IPS-NIHi11 (cell line): ENCODE data around the gene CERS3.

Experiments
- DNase-seq: peaks from one replicate; pipeline ENCODE4 v3.0.0; 2012; ENCODE audit warnings: mixed read lengths, low spot score

Gene CERS3

GRCh38 chr15:100528833-100529428 is at the start of gene CERS3:
CERS3 (minus strand) TSS chr15:100528950; CDS start chr15:100501849, 27,101 bp downstream.
- no peak for DNase-seq

DNA sequence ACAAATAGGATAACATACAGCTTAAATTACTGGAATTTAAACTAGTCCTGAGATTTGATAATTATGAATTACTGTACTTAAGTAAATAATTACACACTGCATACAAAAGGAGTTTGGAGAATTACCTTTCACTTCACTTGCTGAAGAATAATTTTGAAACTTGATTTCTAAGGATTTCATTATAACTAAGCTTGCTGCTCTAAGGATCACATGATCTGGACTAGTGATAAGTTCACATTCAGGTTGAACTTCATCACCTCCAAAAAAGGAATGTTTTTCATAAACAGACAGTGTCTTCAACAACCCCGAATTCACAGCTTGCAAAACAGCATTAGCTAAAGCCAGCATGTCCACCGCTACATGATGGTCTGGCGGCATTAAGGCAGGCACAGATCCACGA is 44.8 kb upstream of the CERS3 start:
- DNase-seq = no peak

DNA sequence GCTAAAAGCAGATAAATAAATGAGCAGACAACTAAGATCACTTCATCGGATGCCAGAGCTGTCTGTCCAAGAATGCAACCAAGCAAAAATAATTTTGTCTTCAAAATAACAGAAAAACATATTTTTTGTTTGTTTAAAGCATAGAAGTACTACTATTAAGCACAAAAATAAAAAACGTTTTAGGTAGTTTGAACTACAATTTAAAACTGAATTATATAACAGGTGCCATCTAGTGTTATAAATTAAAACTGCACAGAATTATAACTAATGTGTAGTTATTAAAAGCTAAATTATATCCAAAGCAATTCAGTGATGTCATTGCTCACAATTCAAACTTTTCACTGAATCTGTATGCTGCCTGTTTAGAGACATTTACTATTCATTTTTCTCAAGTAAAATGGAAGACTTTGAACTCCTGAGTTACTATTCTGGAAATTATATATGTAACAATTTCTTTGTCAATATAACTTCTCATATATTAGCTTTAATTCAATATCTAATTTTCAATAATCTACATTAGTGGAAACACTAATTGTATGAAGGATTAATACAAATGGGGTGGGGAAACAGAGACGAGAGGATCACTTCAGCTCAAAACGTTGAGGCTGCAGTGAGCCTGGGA is 43.7 kb upstream of the CERS3 start:
- no peak for DNase-seq

DNA sequence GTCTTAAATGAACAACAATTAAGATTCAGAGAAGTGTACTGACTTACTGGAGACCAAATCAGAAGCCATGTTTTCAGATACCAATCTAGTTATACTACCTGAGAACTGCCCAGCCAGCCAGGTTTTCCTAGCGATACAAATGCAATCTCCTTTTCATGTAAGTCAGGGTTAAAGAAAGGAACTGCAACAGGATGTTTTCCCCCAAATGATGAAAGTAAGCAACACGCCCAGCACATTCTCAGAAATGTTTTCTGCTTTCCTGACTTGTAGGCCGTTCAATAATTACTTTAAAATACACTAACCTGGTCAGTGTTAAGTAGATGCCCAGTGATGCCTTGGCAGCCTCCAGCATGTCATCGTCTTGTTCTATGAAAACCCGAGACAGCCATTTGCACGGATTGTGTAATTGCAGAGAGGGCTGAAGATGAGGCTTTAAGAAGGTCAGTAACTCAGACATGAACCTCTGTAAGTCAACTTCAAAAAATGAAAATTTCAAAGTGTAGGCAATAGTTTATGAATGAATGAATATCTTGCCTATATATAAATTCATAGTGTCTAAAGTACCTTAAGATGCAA is 42.9 kb upstream of the CERS3 start:
- no peak for DNase-seq

DNA sequence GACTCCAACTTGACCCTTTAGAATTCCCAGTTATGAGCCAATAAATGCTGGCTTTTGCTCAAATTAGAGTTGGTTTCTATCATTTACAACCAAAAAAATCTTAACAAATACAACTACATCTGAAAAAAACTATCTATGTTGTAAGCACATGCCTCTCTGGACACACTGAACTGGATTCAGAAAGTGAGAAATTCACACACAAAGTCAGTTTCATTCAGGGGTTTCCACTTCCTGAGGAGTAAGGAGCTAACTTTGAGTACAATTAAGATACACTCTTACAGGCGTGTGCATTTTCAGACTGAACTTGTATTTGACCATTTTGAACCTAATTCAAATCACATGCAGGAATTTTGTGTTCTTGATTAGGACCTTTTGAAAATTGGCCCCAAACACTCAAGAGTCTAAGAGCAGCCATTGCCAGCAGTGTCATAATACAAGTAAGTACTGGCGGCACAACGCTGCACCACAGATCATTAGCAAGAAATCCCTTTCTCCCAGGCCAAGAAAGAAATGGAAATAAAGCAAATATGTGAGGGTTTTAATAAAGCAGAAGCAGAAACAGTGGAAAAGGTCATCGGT is 42.1 kb upstream of the CERS3 start:
- no peak for DNase-seq

GRCh38 chr15:100570275-100570674 is 41.5 kb upstream of the CERS3 start:
- DNase-seq = peak; percentile 34

- no peak for DNase-seq
Observed at GRCh38 chr15:100569391-100569790, 40.6 kb upstream of the CERS3 start.

GRCh38 chr15:100566850-100567628 is 38.3 kb upstream of the CERS3 start:
- no peak for DNase-seq

- DNase-seq = no peak
Observed at GRCh38 chr15:100565591-100565990, 36.8 kb upstream of the CERS3 start.

- no peak for DNase-seq
Observed at GRCh38 chr15:100560323-100560722, 31.6 kb upstream of the CERS3 start.

DNA sequence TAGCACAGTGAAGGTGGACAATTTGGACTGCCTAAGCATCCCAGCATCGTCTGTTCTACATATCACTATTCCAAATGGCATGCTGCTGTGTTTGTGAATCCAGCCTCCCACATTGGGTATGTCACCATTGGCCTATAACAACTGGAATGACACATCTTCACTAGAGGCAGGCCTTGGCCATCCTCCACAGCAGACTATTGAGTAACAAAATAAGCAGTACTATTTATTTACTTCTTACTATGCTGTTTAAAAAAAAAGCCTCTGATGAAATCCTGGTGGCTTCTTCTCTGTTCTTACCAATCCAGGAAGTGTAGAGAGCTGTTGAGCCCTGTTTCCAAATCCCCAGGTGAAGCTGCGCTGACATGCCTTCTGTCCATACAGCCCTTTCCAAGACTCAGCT is 30.6 kb upstream of the CERS3 start:
- DNase-seq = no peak

DNA sequence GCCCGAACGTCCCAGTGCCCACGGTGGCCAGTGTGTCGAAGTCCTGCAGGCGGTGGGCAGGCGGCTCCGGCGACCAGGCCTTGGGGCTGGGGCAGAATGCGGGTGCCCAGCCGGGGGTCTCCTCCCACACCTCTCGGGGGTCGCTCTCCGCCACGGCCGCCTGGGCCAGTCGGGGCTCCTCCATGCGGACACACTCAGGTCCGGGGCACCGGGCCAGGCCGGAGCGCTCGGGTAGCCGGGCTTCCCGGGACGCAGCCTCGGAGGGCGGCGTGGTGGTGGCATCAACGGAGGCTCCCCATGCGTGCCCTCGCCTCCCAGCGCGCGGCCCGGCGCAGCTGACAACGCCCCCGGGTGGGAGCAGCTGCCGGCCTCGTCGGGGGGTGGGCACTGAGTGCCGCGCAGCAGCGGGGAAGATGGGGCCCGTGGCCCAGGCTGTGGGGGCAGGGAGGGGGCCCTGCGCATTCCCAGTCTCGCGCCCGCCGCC is 30.1 kb upstream of the CERS3 start:
- DNase-seq = no peak

- no peak for DNase-seq
Observed at GRCh38 chr15:100553468-100553867, 24.7 kb upstream of the CERS3 start.

GRCh38 chr15:100547961-100548360 is 19.2 kb upstream of the CERS3 start:
- DNase-seq = no peak

DNA sequence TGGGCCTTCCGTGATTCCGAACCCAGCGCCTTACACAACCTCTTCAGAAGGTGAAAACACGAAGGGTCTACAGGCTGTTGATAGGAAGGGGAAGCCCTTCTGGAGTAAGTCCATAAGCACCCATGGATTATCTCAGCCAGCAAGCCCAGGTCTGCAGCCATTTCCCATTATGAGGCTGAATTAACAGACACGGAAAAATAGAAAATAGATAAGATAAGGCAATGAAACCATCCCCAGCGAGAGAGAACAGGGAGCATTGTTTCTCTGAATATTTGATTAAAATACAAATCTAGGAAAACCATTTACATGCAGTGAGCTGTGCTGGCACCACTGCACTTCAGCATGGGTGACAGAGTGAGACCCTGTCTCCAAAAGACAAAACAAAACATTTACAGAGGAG is 16.2 kb upstream of the CERS3 start:
- no peak for DNase-seq

- no peak for DNase-seq
Observed at GRCh38 chr15:100544338-100544841, 15.6 kb upstream of the CERS3 start.

DNA sequence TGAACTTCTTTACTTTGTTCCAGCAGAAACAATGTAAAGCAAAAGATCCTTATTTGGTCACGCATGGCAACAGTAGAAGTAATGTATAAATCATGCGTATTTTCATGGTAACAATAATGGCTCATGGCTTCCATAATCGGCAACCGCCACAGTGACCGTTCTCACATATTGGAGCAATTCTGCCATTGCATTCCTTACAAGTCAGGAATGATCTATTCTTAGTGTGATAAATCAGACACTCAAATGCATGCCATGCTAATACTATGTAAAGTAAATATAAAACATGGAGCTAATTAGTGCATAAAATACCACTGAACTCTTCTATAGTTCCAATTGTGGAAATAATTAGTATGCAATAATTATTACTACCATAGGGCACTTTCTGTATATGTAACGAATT is 13.5 kb upstream of the CERS3 start:
- DNase-seq = no peak

DNA sequence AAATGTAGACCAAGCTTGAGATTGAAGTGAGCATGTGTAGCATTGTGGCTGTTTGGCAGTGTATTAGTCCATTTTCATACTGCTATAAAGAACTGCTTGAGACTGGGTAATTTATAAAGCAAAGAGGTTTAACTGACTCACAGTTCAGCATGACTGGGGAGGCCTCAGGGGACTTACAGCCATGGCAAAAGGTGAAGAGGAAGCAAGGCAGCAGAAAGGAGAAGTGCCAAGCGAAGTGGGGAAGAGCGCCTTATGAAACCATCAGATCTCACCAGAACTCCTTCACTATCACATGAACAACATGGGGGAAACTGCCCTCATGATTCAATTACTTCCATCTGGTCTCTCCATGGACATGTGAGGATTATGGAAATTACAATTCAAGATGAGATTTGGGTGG is 8.6 kb upstream of the CERS3 start:
- no peak for DNase-seq

GRCh38 chr15:100536733-100537132 is 8.0 kb upstream of the CERS3 start:
- DNase-seq = no peak

- no peak for DNase-seq
Observed at GRCh38 chr15:100533886-100534285, 5.1 kb upstream of the CERS3 start.

DNA sequence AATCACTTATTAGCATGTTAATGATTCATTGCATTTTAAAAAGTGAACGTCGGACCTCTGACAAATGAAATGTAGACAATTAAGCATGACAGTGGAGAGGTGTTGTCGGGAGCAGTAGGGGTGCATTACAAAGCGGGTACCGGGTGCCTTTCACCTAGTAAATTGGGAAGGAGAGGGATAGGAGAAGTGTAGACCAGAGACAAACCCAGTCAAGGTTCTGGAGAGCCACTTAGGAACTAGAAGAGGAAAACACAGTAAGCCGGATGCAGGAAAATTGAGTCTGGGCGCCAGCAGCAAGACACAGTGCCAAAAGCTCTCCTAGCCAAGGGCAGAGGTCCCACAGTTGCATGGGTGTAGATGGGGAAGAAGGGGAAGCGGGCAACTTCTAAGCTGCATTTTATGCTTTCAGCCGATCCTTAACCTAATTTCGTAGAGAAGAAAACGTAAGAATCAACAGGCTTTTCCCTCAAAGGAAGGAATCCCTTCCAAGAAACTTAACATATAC is 3.1 kb upstream of the CERS3 start:
- no peak for DNase-seq

GRCh38 chr15:100531204-100531603 is 2.5 kb upstream of the CERS3 start:
- DNase-seq = no peak
